Measurements from ENCODE around the gene DNAJB11. TPM values are rescaled to one million over a fixed set of nuclear protein-coding genes. Genes with fewer than 3 reads are reported as not detected.

The DNAJB11 gene
- total RNA-seq, 4 donors from 2014 or later, result 24.7 to 32.1 (median 26.4) TPM

DNA sequence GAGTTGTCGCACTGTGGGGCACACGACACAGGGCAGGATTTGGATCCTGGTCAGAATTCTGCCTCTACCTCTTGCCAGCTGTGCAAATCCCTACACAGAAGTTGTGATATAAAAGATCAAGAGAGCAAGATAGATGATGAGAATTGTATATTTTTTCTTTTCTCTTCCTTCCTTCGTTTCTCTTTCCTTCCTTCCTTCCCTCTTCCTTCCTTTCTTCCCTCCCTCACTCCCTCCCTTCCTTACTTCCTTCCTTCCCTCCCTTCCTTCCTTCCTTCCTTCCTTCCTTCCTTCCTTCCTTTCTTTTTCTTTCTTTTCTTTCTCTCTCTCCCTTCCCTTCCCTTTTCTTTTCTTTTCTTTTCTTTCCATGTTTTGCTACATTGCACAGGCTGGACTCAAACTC lies 30.4 kb downstream of the DNAJB11 start:
- TF ChIP-seq, protein P1, sequence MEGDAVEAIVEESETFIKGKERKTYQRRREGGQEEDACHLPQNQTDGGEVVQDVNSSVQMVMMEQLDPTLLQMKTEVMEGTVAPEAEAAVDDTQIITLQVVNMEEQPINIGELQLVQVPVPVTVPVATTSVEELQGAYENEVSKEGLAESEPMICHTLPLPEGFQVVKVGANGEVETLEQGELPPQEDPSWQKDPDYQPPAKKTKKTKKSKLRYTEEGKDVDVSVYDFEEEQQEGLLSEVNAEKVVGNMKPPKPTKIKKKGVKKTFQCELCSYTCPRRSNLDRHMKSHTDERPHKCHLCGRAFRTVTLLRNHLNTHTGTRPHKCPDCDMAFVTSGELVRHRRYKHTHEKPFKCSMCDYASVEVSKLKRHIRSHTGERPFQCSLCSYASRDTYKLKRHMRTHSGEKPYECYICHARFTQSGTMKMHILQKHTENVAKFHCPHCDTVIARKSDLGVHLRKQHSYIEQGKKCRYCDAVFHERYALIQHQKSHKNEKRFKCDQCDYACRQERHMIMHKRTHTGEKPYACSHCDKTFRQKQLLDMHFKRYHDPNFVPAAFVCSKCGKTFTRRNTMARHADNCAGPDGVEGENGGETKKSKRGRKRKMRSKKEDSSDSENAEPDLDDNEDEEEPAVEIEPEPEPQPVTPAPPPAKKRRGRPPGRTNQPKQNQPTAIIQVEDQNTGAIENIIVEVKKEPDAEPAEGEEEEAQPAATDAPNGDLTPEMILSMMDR (IDR thresholded peaks at IDR 0.05), result no peak
- TF ChIP-seq POLR2A (IDR thresholded peaks at IDR 0.05), result no peak
- intact Hi-C loops (cut with DNase I; ENCODE audit: low total_unique reads), result no loop called here
- 65 to 70% methylated on average over 3 of the region's 3 CpGs for WGBS, 2 donors
- no peak overlapping the region for H3K4me3 ChIP-seq (ENCODE audit: low read depth, poor library complexity, severe bottlenecking)
- DNase-seq (ENCODE audit: low spot score in 2 of 2), result no peak

DNA sequence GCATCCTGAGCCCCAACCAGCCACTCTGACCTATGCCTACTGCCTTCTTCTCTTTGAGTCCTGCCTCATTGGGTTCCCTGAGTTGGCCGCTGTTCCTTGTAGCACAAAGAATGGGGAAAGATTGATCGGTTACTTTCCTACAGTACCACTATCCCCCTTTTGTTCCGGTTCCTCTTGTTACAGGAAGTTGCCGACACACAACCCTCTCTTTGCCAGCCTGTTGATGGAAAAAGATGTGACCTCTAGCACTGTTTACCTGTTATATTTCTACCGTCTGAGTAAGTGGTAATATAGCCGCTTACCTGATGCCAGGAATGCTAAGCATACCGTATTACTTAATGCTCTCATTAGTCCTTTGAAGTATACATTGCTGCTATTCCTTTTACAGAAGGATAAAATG lies 32.6 kb downstream of the DNAJB11 start:
- TF ChIP-seq, protein P1 (IDR thresholded peaks at IDR 0.05), result no peak
- TF ChIP-seq POLR2A (IDR thresholded peaks at IDR 0.05), result no peak
- 79 to 84% methylated on average over 7 of the region's 7 CpGs for WGBS, 2 donors
- DNase-seq (ENCODE audit: low spot score in 2 of 2), result no peak
- intact Hi-C loops (cut with DNase I; ENCODE audit: low total_unique reads), result no loop called here
- no peak overlapping the region for H3K4me3 ChIP-seq (ENCODE audit: low read depth, poor library complexity, severe bottlenecking)

DNA sequence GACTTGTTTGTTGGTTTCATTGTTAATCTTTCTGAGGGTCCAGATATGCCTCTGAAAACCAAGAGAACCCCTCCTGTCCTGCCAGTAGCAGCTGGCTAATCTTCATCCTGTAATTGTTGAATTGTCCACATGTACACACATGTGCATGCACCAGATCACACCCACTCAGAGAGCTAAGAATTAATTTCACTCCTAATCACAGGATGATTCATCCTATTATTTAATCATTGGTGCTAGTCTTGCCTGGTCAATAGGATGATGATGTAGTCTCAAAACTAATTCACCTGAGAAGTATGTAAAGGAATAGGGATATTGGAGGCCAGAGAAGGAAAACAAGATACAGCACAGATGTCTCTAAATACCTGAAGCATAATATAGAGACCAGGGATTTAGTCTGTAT lies 34.6 kb downstream of the DNAJB11 start:
- TF ChIP-seq, protein P1 (IDR thresholded peaks at IDR 0.05), result no peak
- no peak for TF ChIP-seq POLR2A (IDR thresholded peaks at IDR 0.05)
- intact Hi-C loops (cut with DNase I; ENCODE audit: low total_unique reads), result no loop called here
- H3K4me3 ChIP-seq (ENCODE audit: low read depth, poor library complexity, severe bottlenecking), result no peak overlapping the region
- DNase-seq (ENCODE audit: low spot score in 2 of 2), result no peak

DNA sequence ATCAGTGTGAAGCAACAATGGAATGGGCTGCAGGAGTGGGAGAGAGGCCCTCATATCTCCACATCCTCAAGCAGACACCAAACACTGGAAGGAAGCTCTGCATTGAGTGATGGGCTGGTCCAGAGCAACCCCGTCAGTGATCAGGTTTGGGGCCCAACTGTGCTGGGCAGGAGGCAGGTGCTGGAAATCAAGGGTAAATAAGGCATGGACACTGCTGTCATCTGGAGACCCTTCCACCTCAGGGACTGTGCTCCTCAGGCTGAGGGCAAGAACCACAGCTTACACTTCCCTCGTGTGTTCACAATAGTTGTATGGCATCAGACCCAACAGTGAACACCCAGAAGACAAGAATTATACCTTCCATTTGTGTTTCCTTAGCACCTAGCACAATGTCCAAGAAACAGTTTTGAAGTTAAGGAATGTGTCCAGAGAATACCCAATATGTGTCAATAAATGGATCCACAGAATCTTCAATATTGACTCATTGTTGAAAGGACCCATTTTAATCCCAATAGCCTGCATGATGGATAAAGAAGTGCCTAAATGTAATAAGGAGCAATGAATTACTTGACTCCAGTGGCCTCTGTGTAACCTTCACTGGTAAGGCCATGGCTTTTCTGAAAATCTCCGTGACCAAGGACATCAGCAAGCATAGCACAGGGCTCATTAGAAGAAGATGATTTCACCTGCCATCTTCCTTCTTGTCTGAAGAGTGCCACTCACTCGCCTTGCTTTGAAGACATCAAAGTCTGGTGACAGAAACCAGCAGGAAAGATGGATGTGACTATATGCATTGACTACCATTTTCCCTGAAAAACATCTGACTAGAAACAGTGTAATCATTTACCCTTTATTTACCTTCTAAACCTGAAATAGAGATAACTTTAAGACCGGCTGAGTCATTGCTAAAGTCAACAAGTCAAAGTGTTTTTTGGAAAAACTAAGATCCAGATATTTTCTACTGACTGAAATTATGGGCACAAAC lies 35.3 kb downstream of the DNAJB11 start:
- intact Hi-C loops (cut with DNase I; ENCODE audit: low total_unique reads), result no loop called here
- no peak for TF ChIP-seq POLR2A (IDR thresholded peaks at IDR 0.05)
- TF ChIP-seq, protein P1 (IDR thresholded peaks at IDR 0.05), result no peak
- H3K4me3 ChIP-seq (ENCODE audit: low read depth, poor library complexity, severe bottlenecking), result no peak overlapping the region
- WGBS, 2 donors, result 84 to 91% methylated on average over 5 of the region's 5 CpGs
- no peak for DNase-seq (ENCODE audit: low spot score in 2 of 2)

DNA sequence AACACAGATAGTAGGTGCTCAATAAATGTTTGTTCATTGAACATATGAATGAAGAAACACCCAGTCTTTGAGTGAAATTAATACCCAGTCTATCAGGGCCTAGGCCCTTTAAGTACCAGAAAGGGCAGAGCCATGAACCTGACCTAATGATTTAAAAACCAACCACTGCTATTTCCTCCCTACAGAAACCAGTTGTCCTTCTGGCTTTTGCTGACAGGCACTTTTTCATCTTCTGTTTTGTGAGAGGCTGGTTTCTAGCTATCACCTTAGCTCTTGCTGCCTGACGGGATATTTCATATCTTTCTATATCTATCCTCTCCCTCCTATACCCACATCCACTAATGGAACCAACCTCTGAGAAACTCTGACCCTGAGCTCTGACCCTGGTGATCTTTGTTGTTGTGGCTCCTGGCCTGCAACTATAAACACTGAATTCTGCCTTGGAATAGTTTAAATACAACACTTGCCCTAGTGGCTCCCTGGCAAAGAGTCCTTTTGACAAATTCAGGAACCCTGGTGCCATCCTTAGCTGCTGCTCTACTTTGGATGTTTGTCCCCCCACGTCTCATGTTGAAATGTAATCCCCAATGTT lies 38.2 kb downstream of the DNAJB11 start:
- no peak for TF ChIP-seq POLR2A (IDR thresholded peaks at IDR 0.05)
- TF ChIP-seq, protein P1 (IDR thresholded peaks at IDR 0.05), result no peak
- intact Hi-C loops (cut with DNase I; ENCODE audit: low total_unique reads), result no loop called here
- H3K4me3 ChIP-seq (ENCODE audit: low read depth, poor library complexity, severe bottlenecking), result no peak overlapping the region
- 79 to 80% methylated on average over 2 of the region's 2 CpGs for WGBS, 2 donors
- no peak for DNase-seq (ENCODE audit: low spot score in 2 of 2)

Data from lower leg skin (tissue), 4 donors.